GM23338 (cell line): Measurements from ENCODE around the gene NUP50. TPM values are rescaled to one million over a fixed set of nuclear protein-coding genes. Genes with fewer than 3 reads are reported as not detected.

Experiments used
- ATAC-seq: fragments of 200-7000 bp; cut with Tn5 transposase; 3 replicates; pipeline ENCODE4 v1.9.1; 2020
- DNase-seq: peaks from one replicate; pipeline ENCODE4 v3.0.0-alpha.2; 2015; ENCODE audit warnings: low spot score
- H2AFZ ChIP-seq: fragments of 200-600 bp; sonication (generic); 2 replicates; pipeline ENCODE4 v1.8.0; 2016; ENCODE audit warnings: antibody characterized with exemption, mild to moderate bottlenecking, moderate library complexity
- H3F3A ChIP-seq: fragments of 200-600 bp; sonication (generic); replicated peaks from 2 replicates; pipeline ENCODE4 v1.8.0; 2017; ENCODE audit warnings: antibody characterized with exemption, mixed run types, low read depth
- H3K27ac ChIP-seq: fragments of 200-600 bp; sonication (generic); 2 replicates; pipeline ENCODE4 v1.6.1; 2016; ENCODE audit warnings: low read depth
- H3K27me3 ChIP-seq: fragments of 200-600 bp; sonication (generic); 2 replicates; pipeline ENCODE4 v1.8.0; 2016; ENCODE audit warnings: mild to moderate bottlenecking, mixed run types, moderate library complexity; ENCODE audit not compliant: insufficient read depth
- H3K36me3 ChIP-seq: fragments of 200-600 bp; sonication (generic); 2 replicates; pipeline ENCODE4 v1.8.0; 2016; ENCODE audit warnings: mild to moderate bottlenecking; ENCODE audit not compliant: insufficient read depth
- H3K4me1 ChIP-seq: fragments of 200-600 bp; sonication (generic); 2 replicates; pipeline ENCODE4 v1.8.0; 2016; ENCODE audit warnings: mild to moderate bottlenecking, moderate library complexity; ENCODE audit not compliant: insufficient read depth
- H3K4me2 ChIP-seq: fragments of 200-600 bp; sonication (generic); 2 replicates; pipeline ENCODE4 v1.7.1; 2017; ENCODE audit warnings: mixed run types
- H3K4me3 ChIP-seq: fragments of 200-600 bp; sonication (generic); 2 replicates; pipeline ENCODE4 v1.6.1; 2016; ENCODE audit warnings: mixed run types
- H3K79me2 ChIP-seq: fragments of 200-600 bp; sonication (generic); replicated peaks from 2 replicates; pipeline ENCODE4 v1.8.0; 2017; ENCODE audit warnings: mild to moderate bottlenecking; ENCODE audit not compliant: insufficient read depth
- H3K9me2 ChIP-seq: fragments of 200-600 bp; sonication (generic); 2 replicates; pipeline ENCODE4 v1.8.0; 2017; ENCODE audit not compliant: insufficient read depth
- H4K20me1 ChIP-seq: fragments of 200-600 bp; sonication (generic); replicated peaks from 2 replicates; pipeline ENCODE4 v1.8.0; 2017; ENCODE audit warnings: mild to moderate bottlenecking; ENCODE audit not compliant: insufficient read depth
- H3K27ac Mint-ChIP-seq: 2 replicates; pipeline ENCODE4 v1.8.0; 2020; ENCODE audit warnings: inconsistent platforms, mild to moderate bottlenecking, moderate library complexity, mixed read lengths
- H3K27me3 Mint-ChIP-seq: 3 replicates; pipeline ENCODE4 v1.8.0; 2022; ENCODE audit warnings: low read depth, mild to moderate bottlenecking, moderate library complexity, mixed read lengths, inconsistent platforms; ENCODE audit not compliant: insufficient read depth, poor library complexity
- H3K36me3 Mint-ChIP-seq: 3 replicates; pipeline ENCODE4 v1.8.0; 2021; ENCODE audit warnings: low read depth, mild to moderate bottlenecking, inconsistent platforms, moderate library complexity, mixed read lengths
- H3K4me1 Mint-ChIP-seq: 3 replicates; pipeline ENCODE4 v1.8.0; 2020; ENCODE audit warnings: mild to moderate bottlenecking, inconsistent platforms, mixed read lengths
- H3K4me3 Mint-ChIP-seq: 3 replicates; pipeline ENCODE4 v1.8.0; 2021; ENCODE audit warnings: moderate library complexity, mild to moderate bottlenecking, inconsistent platforms, mixed read lengths
- H3K9me3 Mint-ChIP-seq: 3 replicates; pipeline ENCODE4 v1.8.0; 2020; ENCODE audit warnings: moderate library complexity, mild to moderate bottlenecking, inconsistent platforms, mixed read lengths
- CREB1 ChIP-seq: fragments of 250-450 bp; sonication (Bioruptor Pico); IDR thresholded peaks from 2 replicates; pipeline ENCODE4 v1.5.0; 2020; ENCODE audit warnings: low read depth, mild to moderate bottlenecking, moderate library complexity
- ETS1 ChIP-seq: IDR thresholded peaks from 2 replicates; pipeline ENCODE4 v1.6.1; 2016; ENCODE audit warnings: antibody characterized with exemption
- EZH2 ChIP-seq: fragments of 200-600 bp; sonication (generic); IDR thresholded peaks from one replicate; pipeline ENCODE4 v1.8.0; 2017; ENCODE audit warnings: antibody characterized with exemption, mild to moderate bottlenecking, low read depth; ENCODE audit not compliant: unreplicated experiment
- EZH2phosphoT487 ChIP-seq: fragments of 200-600 bp; sonication (generic); IDR thresholded peaks from one replicate; pipeline ENCODE4 v1.8.1; 2018; ENCODE audit warnings: antibody characterized with exemption; ENCODE audit not compliant: unreplicated experiment
- NANOG ChIP-seq: IDR thresholded peaks from 2 replicates; pipeline ENCODE4 v1.6.1; 2016; ENCODE audit warnings: antibody characterized with exemption, borderline replicate concordance
- POLR2AphosphoS5 ChIP-seq: IDR thresholded peaks from 2 replicates; pipeline ENCODE4 v1.6.1; 2016; ENCODE audit warnings: antibody characterized with exemption, low read depth
- REST ChIP-seq: IDR thresholded peaks from one replicate; pipeline ENCODE4 v1.6.1; 2018; ENCODE audit warnings: antibody characterized with exemption; ENCODE audit not compliant: unreplicated experiment
- ZNF114 ChIP-seq: fragments of 250-450 bp; sonication (Bioruptor Pico); IDR thresholded peaks from 2 replicates; pipeline ENCODE4 v1.5.0; 2020; ENCODE audit warnings: mild to moderate bottlenecking, moderate library complexity
- ZNF331 ChIP-seq: fragments of 250-450 bp; sonication (Bioruptor Pico); IDR thresholded peaks from 2 replicates; pipeline ENCODE4 v1.5.0; 2020; ENCODE audit warnings: low read depth, mild to moderate bottlenecking, moderate library complexity
- polyA plus RNA-seq: library from polyadenylated mRNA; unstranded; fragments of >200 nt; fragmentation: Nextera tagmentation; extraction: Ambion mirVana; gene quantifications from 2 replicates; pipeline ENCODE4 v1.2.1, GENCODE V29; 2016
- total RNA-seq: library from RNA; depleted of rRNA; stranded (reverse); fragments of >200 nt; shearing (Covaris generic); gene quantifications from 2 replicates; pipeline ENCODE4 v1.2.3, GENCODE V29; 2014

NUP50 gene
- total and polyA plus RNA-seq, 2 experiments from 2014 or later = 45.9 to 96.6 TPM

GRCh38 chr22:45130891-45131290 lies 32.8 kb upstream of the NUP50 start:
- no peak overlapping the region for H3K4me2 ChIP-seq
- no peaks in the 10 kb centered on the region for H3K9me2 ChIP-seq
- Mint-ChIP-seq H3K27ac (no peak overlapping the region), H3K4me3 (no peak overlapping the region), H3K36me3 (peaks cover 25% of the 10 kb centered on the region), H3K27me3 (peaks cover 3% of the 10 kb centered on the region), H3K4me1 (peaks cover 8% of the 10 kb centered on the region), H3K9me3 (peaks cover 10% of the 10 kb centered on the region)
- DNase-seq = no peak
- TF ChIP-seq EZH2phosphoT487 (no peak), ZNF331 (no peak), POLR2AphosphoS5 (no peak), CREB1 (CRISPR knock-in tag) (no peak), NANOG (no peak), EZH2 (no peak), ZNF114 (CRISPR knock-in tag) (no peak), ETS1 (no peak), REST (no peak)
- H3K4me3 ChIP-seq = no peak overlapping the region
- 0 out of 2 replicates have a peak, but pooled peaks cover 2% of the 10 kb centered on the region for H3F3A ChIP-seq
- peaks cover 10% of the 10 kb centered on the region for H3K36me3 ChIP-seq
- ATAC-seq = no peak
- no peaks in the 10 kb centered on the region for H3K27me3 ChIP-seq
- no peaks in the 10 kb centered on the region for H3K79me2 ChIP-seq
- no peaks in the 10 kb centered on the region for H4K20me1 ChIP-seq
- no peak overlapping the region for H3K27ac ChIP-seq
- H3K4me1 ChIP-seq = no peaks in the 10 kb centered on the region
- no peak overlapping the region for H2AFZ ChIP-seq

DNA sequence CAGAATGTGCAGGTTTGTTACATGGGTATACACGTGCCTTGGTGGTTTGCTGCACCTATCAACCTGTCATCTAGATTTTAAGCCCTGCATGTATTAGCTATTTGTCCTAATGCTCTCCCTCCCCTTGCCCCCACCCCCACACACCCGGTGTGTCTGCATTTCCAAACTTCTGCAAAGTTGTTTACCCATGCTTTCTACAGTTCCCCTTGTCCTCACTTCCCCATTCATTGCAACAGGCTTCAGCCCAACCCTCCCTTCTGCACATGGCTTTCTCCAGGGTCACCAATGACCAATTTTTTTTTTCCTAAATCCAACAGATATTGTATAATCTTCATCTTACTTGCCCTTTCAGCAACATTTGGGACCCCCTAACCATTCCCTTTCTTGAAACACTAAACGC lies 32.0 kb upstream of the NUP50 start:
- Histone ChIP-seq H3K27ac (no peak overlapping the region), H3F3A (0 out of 2 replicates have a peak, but pooled peaks cover 2% of the 10 kb centered on the region), H3K9me2 (no peaks in the 10 kb centered on the region), H3K4me3 (no peak overlapping the region), H3K4me2 (no peak overlapping the region), H3K4me1 (no peaks in the 10 kb centered on the region), H3K36me3 (peaks cover 10% of the 10 kb centered on the region), H3K79me2 (no peaks in the 10 kb centered on the region), H2AFZ (no peak overlapping the region), H3K27me3 (no peaks in the 10 kb centered on the region), H4K20me1 (no peaks in the 10 kb centered on the region)
- Mint-ChIP-seq H3K4me3 (no peak overlapping the region), H3K9me3 (peaks cover 10% of the 10 kb centered on the region), H3K27me3 (peaks cover 3% of the 10 kb centered on the region), H3K27ac (no peak overlapping the region), H3K4me1 (peaks cover 5% of the 10 kb centered on the region; the same call in 2 of the 3 replicates), H3K36me3 (peaks cover 25% of the 10 kb centered on the region)
- no peak for ATAC-seq
- DNase-seq = no peak
- TF ChIP-seq EZH2phosphoT487 = no peak
